SK-N-MC (cell line): Measurements from ENCODE around the gene C1orf56.

Source experiments
- DNase-seq: peaks from one replicate; pipeline ENCODE4 v3.0.0-alpha.2; 2011; ENCODE audit warnings: low read depth, low spot score
- H3K27ac ChIP-seq: fragments of 200-600 bp; sonication (generic); 2 replicates; pipeline ENCODE4 v1.5.1; 2016; ENCODE audit warnings: mixed run types
- H3K36me3 ChIP-seq: fragments of 200-600 bp; sonication (generic); 2 replicates; pipeline ENCODE4 v1.6.1; 2017; ENCODE audit warnings: antibody characterized with exemption, low read length, mixed read lengths; ENCODE audit not compliant: insufficient read depth
- H3K4me3 ChIP-seq: fragments of 200-600 bp; sonication (generic); 2 replicates; pipeline ENCODE4 v1.5.1; 2016
- H3K9ac ChIP-seq: fragments of 200-600 bp; sonication (generic); 2 replicates; pipeline ENCODE4 v1.8.0; 2017; ENCODE audit warnings: mixed run types, mixed read lengths; ENCODE audit not compliant: insufficient read length
- H3K9me3 ChIP-seq: fragments of 200-600 bp; sonication (generic); 2 replicates; pipeline ENCODE4 v1.6.1; 2017; ENCODE audit warnings: low read depth, mild to moderate bottlenecking, antibody characterized with exemption, low read length, moderate library complexity, mixed read lengths
- EZH2 ChIP-seq: fragments of 200-600 bp; sonication (generic); IDR thresholded peaks from one replicate; pipeline ENCODE4 v1.6.1; 2017; ENCODE audit warnings: antibody characterized with exemption
- FOXP2 ChIP-seq: optimal IDR thresholded peaks from 2 replicates; pipeline ENCODE3; 2011; ENCODE audit warnings: mild to moderate bottlenecking, moderate library complexity; ENCODE audit not compliant: insufficient read depth; ENCODE audit errors: extremely low read length, control extremely low read depth
- POLR2AphosphoS5 ChIP-seq: IDR thresholded peaks from 2 replicates; pipeline ENCODE4 v1.6.1; 2012; ENCODE audit warnings: mild to moderate bottlenecking, low read depth, low read length, borderline replicate concordance

The C1orf56 gene

GRCh38 chr1:151005729-151006319, 41.7 kb upstream of the C1orf56 start:
- Histone ChIP-seq H3K27ac (peak overlapping the region; percentile 84; the same call in 1 of the 2 replicates), H3K9ac (peak overlapping the region; percentile 85), H3K9me3 (no peaks in the 10 kb centered on the region), H3K36me3 (no peaks in the 10 kb centered on the region), H3K4me3 (peak overlapping the region; percentile 85)
- no peak for DNase-seq
- TF ChIP-seq FOXP2 (no peak), EZH2 (no peak), POLR2AphosphoS5 (no peak)

- TF ChIP-seq POLR2AphosphoS5 (peak; percentile 52; the same call in 1 of the 2 replicates), FOXP2 (no peak), EZH2 (no peak)
- Histone ChIP-seq H3K9me3 (no peaks in the 10 kb centered on the region), H3K27ac (peak within 1 kb of the TSS; percentile 84), H3K36me3 (0 out of 2 replicates have a peak, but pooled peaks cover 4% of the 10 kb centered on the region), H3K9ac (peak within 1 kb of the TSS; percentile 85), H3K4me3 (peak within 1 kb of the TSS; percentile 94)
- no peak for DNase-seq
Measured at GRCh38 chr1:151006327-151007052, 41.1 kb upstream of the C1orf56 start, which contains the start of gene MINDY1. TSS of gene MINDY1 (minus strand) at chr1:151006902. CDS start at chr1:151002617, 4,285 bp downstream.

- Histone ChIP-seq H3K4me3 (peak overlapping the region; percentile 94), H3K9ac (peak overlapping the region; percentile 2), H3K27ac (peak overlapping the region; percentile 60), H3K9me3 (no peaks in the 10 kb centered on the region), H3K36me3 (0 out of 2 replicates have a peak, but pooled peaks cover 4% of the 10 kb centered on the region)
- TF ChIP-seq EZH2: no peak
- no peak for TF ChIP-seq POLR2AphosphoS5
- no peak for TF ChIP-seq FOXP2
- DNase-seq: no peak
Measured at GRCh38 chr1:151007853-151008243, 39.7 kb upstream of the C1orf56 start.

GRCh38 chr1:151008244-151009205, 39.0 kb upstream of the C1orf56 start, which contains the start of gene PRUNE1:
TSS of gene PRUNE1 (plus strand) at chr1:151008449. CDS start at chr1:151008633, 184 bp downstream.
- DNase-seq: peak; percentile 66
- TF ChIP-seq EZH2 (no peak), POLR2AphosphoS5 (peak; percentile 69), FOXP2 (peak; percentile 95)
- Histone ChIP-seq H3K27ac (peak within 1 kb of the TSS; percentile 60), H3K9ac (peak within 1 kb of the TSS; percentile 82), H3K9me3 (no peaks in the 10 kb centered on the region), H3K36me3 (0 out of 2 replicates have a peak, but pooled peaks cover 4% of the 10 kb centered on the region), H3K4me3 (peak within 1 kb of the TSS; percentile 94)

- TF ChIP-seq FOXP2: no peak
- TF ChIP-seq POLR2AphosphoS5: no peak
- Histone ChIP-seq H3K27ac (no peak overlapping the region; the same call in 1 of the 2 replicates), H3K9ac (peak overlapping the region; percentile 82)
Measured at GRCh38 chr1:151009206-151009587, 38.4 kb upstream of the C1orf56 start.

GRCh38 chr1:151009674-151010345, 37.7 kb upstream of the C1orf56 start:
- peak overlapping the region; percentile 94 for H3K4me3 ChIP-seq

More at GRCh38 chr1:151009206-151009587, 38.4 kb upstream of the C1orf56 start:
- Histone ChIP-seq H3K36me3 (0 out of 2 replicates have a peak, but pooled peaks cover 4% of the 10 kb centered on the region), H3K9me3 (no peaks in the 10 kb centered on the region), H3K4me3 (peak overlapping the region; percentile 94)
- DNase-seq: no peak

GRCh38 chr1:151010346-151010726, 37.2 kb upstream of the C1orf56 start:
- Histone ChIP-seq H3K36me3 (0 out of 2 replicates have a peak, but pooled peaks cover 4% of the 10 kb centered on the region), H3K4me3 (no peak overlapping the region), H3K9me3 (no peaks in the 10 kb centered on the region), H3K9ac (no peak overlapping the region), H3K27ac (no peak overlapping the region)
- DNase-seq: no peak
- no peak for TF ChIP-seq POLR2AphosphoS5

More at GRCh38 chr1:151009674-151010345, 37.7 kb upstream of the C1orf56 start:
- DNase-seq: no peak
- 0 out of 2 replicates have a peak, but pooled peaks cover 4% of the 10 kb centered on the region for H3K36me3 ChIP-seq
- H3K9me3 ChIP-seq: no peaks in the 10 kb centered on the region
- H3K9ac ChIP-seq: peak overlapping the region; percentile 82
- no peak overlapping the region for H3K27ac ChIP-seq
- TF ChIP-seq FOXP2 (no peak), EZH2 (no peak), POLR2AphosphoS5 (no peak)
